Neural cell (in vitro differentiated cells): Measurements from ENCODE around the gene IRAK2.

ENCODE experiments used
- CTCF ChIP-seq: fragments of 450-650 bp; IDR thresholded peaks from 2 replicates; pipeline ENCODE4 v1.5.1; 2014; ENCODE audit warnings: antibody characterized with exemption, mild to moderate bottlenecking, moderate library complexity; ENCODE audit not compliant: poor library complexity, severe bottlenecking
- EP300 ChIP-seq: fragments of 450-650 bp; conservative IDR thresholded peaks from 2 replicates; pipeline ENCODE4 v1.6.1; 2014; ENCODE audit warnings: antibody characterized with exemption, mild to moderate bottlenecking, moderate library complexity; ENCODE audit not compliant: poor library complexity, severe bottlenecking
- EZH2 ChIP-seq: fragments of 200-600, 300-800 bp; shearing (Covaris generic), sonication (generic); IDR thresholded peaks from 2 replicates; pipeline ENCODE4 v1.6.1; 2014; ENCODE audit warnings: antibody characterized with exemption, low read length, borderline replicate concordance, mild to moderate bottlenecking; ENCODE audit not compliant: insufficient read depth, poor library complexity, severe bottlenecking
- MXI1 ChIP-seq: fragments of 450-650 bp; conservative IDR thresholded peaks from 2 replicates; pipeline ENCODE4 v1.6.1; 2014; ENCODE audit warnings: antibody characterized with exemption, mild to moderate bottlenecking; ENCODE audit not compliant: poor library complexity, severe bottlenecking
- POLR2AphosphoS5 ChIP-seq: IDR thresholded peaks from 2 replicates; pipeline ENCODE4 v1.6.1; 2012
- RAD21 ChIP-seq: fragments of 450-650 bp; conservative IDR thresholded peaks from 2 replicates; pipeline ENCODE4 v1.6.1; 2014; ENCODE audit warnings: antibody characterized with exemption, mild to moderate bottlenecking, moderate library complexity
- REST ChIP-seq: IDR thresholded peaks from 2 replicates; pipeline ENCODE4 v1.6.1; 2012; ENCODE audit warnings: borderline replicate concordance

GRCh38 chr3:10122724-10123123 lies 42.0 kb upstream of the IRAK2 start:
- no peak for TF ChIP-seq CTCF
- no peak for TF ChIP-seq REST
- no peak for TF ChIP-seq MXI1
- no peak for TF ChIP-seq POLR2AphosphoS5
- no peak for TF ChIP-seq EP300
- TF ChIP-seq RAD21, result no peak
- TF ChIP-seq EZH2, result no peak
